GM10266 (cell line): ENCODE results near the gene DGCR8.

ENCODE experiments used
- DNase-seq: peaks from one replicate; pipeline ENCODE4 v3.0.0; 2012; ENCODE audit errors: extremely low spot score
- CTCF ChIP-seq: IDR thresholded peaks from 2 replicates; pipeline ENCODE4 v1.5.1; 2012; ENCODE audit warnings: mild to moderate bottlenecking, low read depth; ENCODE audit not compliant: control insufficient read depth, insufficient read depth; ENCODE audit errors: missing control alignments

Gene DGCR8

DNA sequence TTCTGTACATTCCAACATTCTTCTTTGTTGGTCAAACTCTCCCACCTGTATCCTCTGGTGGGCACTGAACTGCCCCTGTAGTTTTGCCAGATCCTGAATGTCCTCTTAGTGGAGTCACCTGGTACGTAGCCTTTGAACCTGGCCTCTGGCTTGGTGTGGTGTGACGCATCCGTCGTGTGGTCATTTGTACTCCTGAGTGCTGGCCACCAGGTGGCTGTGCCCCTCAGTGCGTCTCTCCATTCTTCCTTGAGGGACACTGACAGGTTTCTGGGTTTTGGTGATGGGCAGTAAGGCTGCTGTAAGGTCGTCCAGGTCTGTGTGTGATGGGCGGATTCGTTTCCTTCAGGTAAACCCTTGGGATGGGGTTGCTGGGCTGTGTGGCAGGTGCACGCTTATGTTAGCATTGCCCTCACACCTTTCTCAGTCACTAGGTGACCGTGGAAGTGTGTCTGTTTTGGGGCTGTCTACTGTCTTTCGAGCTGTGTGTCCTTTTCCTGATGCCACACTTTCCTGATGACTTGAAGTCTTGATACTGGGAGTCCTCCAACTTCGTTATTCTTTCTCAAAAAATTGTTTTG lies 22.3 kb downstream of the DGCR8 start:
- DNase-seq, result no peak
- no peak for TF ChIP-seq CTCF

- no peak for DNase-seq
- no peak for TF ChIP-seq CTCF
Observed at GRCh38 chr22:20105456-20106204, 25.6 kb downstream of the DGCR8 start.

DNA sequence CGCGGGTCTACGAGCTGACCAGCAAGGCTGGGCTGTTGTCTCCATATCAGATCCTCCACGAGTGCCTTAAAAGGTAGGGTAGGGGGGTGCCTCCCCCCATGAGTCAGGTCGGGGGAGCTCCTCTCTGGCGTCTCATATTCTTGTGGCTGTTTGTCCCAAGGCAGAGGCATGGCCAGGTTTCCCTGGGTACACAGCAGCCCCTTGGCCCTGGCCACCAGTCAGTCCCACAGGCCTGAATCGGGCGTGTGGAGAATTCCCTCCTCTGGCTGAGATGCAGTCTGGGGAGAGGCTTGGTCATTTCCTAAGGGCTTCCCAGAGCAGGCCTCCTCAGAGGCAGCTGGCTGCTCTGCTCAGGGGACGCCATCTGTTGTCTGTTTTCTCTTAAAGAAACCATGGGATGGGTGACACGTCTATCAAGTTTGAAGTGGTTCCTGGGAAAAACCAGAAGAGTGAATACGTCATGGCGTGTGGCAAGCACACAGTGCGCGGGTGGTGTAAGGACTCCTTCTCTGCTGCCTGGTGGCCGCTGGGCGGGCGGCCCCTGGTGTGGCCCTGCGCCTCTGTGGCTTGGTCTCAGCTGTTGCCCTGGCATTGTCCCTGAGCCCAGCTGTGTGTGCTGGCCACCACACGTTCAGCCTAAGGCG lies 26.3 kb downstream of the DGCR8 start:
- no peak for TF ChIP-seq CTCF
- DNase-seq, result no peak

DNA sequence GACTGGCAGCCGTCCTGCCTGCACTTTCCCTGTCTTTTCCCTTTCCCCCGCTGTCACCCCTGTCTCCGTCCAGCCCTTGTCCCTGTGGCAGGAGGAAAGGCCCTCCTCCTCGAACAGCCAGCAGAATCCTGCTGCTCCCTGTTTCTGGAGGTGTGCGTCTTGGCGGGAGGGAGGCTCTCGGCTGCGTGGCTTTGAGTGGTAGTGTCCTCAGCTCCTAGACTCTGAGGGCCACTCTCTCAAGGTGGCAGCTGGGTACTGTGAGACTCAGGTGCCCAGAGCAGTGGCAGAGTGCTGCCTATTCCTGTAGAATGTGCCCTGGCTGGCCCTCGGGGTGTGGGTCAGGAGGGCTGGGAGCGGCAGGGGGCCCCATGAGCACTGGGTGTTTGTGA lies 26.8 kb downstream of the DGCR8 start:
- DNase-seq, result no peak
- no peak for TF ChIP-seq CTCF

GRCh38 chr22:20107471-20107901 lies 27.4 kb downstream of the DGCR8 start:
- no peak for TF ChIP-seq CTCF
- no peak for DNase-seq

DNA sequence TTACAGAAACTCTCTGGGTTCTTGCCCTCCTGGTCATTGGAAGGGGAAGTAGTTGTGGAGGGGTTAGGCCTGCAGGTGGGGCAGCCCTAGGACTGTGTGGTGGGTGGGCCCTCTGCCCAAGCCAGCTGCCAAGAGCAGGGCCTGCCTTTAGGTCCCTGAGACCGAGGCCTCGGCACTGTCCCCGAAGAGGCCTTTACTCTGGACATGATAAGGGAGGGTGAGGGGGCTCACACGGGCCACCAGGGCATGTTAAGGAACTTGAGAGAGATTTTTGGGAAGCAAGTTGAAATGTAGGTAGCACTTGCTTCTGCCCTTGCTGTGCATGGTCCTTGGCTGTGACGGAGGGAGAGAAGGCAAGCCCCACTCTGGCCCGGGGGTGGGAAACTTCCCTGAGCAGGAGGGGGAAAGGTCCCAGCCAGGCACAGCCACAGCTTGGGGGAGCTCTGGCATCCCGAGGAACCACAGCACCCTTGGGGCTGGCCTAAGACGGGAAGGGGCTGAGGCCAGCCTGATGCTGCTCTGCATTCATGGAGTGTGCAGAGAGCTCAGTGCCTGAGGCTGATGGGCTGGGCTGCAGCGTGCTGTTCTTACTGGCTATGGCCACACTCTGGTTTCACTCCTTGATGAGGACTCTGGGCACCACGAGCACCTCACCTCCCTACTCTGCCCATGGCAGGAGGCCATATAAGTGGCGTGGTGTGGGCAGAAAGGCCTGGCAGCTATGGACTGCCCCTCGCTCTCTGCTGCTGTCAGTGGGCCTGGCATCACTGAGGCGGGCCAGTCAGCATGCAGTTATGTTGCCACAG lies 28.1 kb downstream of the DGCR8 start:
- TF ChIP-seq CTCF, result no peak
- no peak for DNase-seq
